ENCODE data around the gene TBL3.

The TBL3 gene

DNA sequence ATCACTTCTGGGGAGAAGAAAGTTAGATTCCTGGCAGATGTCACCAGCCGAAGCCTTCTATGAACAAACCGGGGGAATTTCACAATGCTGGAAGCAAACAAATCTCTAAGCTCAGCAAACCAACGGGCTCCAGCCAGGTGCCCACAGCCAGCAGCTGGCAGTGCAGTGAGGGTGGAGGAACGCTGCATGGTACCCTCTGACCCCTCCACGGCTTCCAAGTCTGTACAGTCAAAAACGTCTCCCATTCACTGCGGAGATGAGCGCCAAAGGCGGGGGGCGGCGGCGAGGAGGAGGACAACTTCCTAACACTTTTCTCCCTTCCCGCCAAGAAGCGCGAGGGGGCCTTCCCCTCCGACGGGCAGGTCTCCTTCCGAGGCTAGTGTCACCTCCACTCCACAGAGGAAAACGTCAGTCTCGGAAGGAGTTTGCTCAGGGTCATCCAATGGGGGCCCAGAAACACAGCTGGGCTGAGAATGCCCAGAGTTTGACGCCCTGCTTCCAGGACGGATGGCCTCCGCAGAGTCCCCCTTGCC lies 36.8 kb downstream of the TBL3 start (continued):
- TF ChIP-seq, protein P1, sequence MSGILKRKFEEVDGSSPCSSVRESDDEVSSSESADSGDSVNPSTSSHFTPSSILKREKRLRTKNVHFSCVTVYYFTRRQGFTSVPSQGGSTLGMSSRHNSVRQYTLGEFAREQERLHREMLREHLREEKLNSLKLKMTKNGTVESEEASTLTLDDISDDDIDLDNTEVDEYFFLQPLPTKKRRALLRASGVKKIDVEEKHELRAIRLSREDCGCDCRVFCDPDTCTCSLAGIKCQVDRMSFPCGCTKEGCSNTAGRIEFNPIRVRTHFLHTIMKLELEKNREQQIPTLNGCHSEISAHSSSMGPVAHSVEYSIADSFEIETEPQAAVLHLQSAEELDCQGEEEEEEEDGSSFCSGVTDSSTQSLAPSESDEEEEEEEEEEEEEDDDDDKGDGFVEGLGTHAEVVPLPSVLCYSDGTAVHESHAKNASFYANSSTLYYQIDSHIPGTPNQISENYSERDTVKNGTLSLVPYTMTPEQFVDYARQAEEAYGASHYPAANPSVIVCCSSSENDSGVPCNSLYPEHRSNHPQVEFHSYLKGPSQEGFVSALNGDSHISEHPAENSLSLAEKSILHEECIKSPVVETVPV (CRISPR knock-in tag; IDR thresholded peaks at IDR 0.05) = no peak

DNA sequence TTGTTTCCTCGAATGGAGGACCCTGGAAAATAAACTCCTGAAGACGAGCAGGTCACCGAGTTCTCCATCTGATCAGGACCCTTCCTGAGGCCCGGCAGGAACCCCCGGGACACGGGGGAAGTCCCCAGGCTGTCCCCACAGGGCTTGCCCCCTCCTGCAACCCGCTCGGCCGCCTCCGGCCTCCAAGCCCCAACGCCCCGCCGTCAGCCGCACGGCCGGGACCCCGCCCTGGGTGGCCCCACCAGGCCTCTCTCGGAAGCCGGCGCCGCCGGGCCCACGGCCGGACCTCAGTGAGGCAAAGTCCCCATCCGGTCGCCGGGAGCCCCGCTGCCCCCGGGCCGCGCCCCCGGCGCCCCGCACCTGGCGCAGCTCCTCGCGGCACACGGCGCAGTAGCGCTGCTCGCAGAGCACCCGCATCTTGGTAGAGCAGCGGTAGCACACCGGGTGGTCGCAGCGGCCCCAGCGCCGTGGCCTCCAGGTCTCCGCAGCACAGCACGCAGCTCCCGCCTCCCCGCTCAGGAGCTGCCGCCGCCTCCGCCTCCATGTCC lies 37.4 kb downstream of the TBL3 start:
- no peak for TF ChIP-seq ZNF70 (CRISPR knock-in tag; IDR thresholded peaks at IDR 0.05)
- TF ChIP-seq SNAI2 (CRISPR knock-in tag; IDR thresholded peaks at IDR 0.05) = no peak
- no peak for TF ChIP-seq OSR1 (CRISPR knock-in tag; IDR thresholded peaks at IDR 0.05)
- TF ChIP-seq ZFP3 (CRISPR knock-in tag; IDR thresholded peaks at IDR 0.05) = no peak
- no peak for TF ChIP-seq ZFP30 (CRISPR knock-in tag; IDR thresholded peaks at IDR 0.05)
- no peak for TF ChIP-seq CSDC2 (CRISPR knock-in tag; IDR thresholded peaks at IDR 0.05)
- TF ChIP-seq, protein P1 (CRISPR knock-in tag; IDR thresholded peaks at IDR 0.05) = no peak
- TF ChIP-seq, protein P2, sequence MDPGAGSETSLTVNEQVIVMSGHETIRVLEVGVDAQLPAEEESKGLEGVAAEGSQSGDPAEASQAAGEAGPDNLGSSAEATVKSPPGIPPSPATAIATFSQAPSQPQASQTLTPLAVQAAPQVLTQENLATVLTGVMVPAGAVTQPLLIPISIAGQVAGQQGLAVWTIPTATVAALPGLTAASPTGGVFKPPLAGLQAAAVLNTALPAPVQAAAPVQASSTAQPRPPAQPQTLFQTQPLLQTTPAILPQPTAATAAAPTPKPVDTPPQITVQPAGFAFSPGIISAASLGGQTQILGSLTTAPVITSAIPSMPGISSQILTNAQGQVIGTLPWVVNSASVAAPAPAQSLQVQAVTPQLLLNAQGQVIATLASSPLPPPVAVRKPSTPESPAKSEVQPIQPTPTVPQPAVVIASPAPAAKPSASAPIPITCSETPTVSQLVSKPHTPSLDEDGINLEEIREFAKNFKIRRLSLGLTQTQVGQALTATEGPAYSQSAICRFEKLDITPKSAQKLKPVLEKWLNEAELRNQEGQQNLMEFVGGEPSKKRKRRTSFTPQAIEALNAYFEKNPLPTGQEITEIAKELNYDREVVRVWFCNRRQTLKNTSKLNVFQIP (CRISPR knock-in tag; IDR thresholded peaks at IDR 0.05; ENCODE audit: borderline replicate concordance, low read depth) = no peak
- no peak for TF ChIP-seq GLIS3 (CRISPR knock-in tag; IDR thresholded peaks at IDR 0.05)
- no peak for TF ChIP-seq ARNTL (CRISPR knock-in tag; IDR thresholded peaks at IDR 0.05; ENCODE audit: borderline replicate concordance, low read depth)
- no peak for TF ChIP-seq PPARA (CRISPR knock-in tag; IDR thresholded peaks at IDR 0.05; ENCODE audit: borderline replicate concordance)
- TF ChIP-seq TCF4 (CRISPR knock-in tag; IDR thresholded peaks at IDR 0.05; ENCODE audit: borderline replicate concordance) = no peak
- TF ChIP-seq ESRRG (CRISPR knock-in tag; IDR thresholded peaks at IDR 0.05) = no peak
- TF ChIP-seq, protein P3, sequence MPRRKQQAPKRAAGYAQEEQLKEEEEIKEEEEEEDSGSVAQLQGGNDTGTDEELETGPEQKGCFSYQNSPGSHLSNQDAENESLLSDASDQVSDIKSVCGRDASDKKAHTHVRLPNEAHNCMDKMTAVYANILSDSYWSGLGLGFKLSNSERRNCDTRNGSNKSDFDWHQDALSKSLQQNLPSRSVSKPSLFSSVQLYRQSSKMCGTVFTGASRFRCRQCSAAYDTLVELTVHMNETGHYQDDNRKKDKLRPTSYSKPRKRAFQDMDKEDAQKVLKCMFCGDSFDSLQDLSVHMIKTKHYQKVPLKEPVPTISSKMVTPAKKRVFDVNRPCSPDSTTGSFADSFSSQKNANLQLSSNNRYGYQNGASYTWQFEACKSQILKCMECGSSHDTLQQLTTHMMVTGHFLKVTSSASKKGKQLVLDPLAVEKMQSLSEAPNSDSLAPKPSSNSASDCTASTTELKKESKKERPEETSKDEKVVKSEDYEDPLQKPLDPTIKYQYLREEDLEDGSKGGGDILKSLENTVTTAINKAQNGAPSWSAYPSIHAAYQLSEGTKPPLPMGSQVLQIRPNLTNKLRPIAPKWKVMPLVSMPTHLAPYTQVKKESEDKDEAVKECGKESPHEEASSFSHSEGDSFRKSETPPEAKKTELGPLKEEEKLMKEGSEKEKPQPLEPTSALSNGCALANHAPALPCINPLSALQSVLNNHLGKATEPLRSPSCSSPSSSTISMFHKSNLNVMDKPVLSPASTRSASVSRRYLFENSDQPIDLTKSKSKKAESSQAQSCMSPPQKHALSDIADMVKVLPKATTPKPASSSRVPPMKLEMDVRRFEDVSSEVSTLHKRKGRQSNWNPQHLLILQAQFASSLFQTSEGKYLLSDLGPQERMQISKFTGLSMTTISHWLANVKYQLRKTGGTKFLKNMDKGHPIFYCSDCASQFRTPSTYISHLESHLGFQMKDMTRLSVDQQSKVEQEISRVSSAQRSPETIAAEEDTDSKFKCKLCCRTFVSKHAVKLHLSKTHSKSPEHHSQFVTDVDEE (CRISPR knock-in tag; IDR thresholded peaks at IDR 0.05) = no peak
- no peak for TF ChIP-seq BACH2 (CRISPR knock-in tag; IDR thresholded peaks at IDR 0.05; ENCODE audit: borderline replicate concordance)
- no peak for TF ChIP-seq ZNF8 (CRISPR knock-in tag; IDR thresholded peaks at IDR 0.05)
- TF ChIP-seq TOX (CRISPR knock-in tag; IDR thresholded peaks at IDR 0.05; ENCODE audit: borderline replicate concordance) = no peak
- peak; percentile 2; the same call in 2 of the 3 replicates for ATAC-seq

DNA sequence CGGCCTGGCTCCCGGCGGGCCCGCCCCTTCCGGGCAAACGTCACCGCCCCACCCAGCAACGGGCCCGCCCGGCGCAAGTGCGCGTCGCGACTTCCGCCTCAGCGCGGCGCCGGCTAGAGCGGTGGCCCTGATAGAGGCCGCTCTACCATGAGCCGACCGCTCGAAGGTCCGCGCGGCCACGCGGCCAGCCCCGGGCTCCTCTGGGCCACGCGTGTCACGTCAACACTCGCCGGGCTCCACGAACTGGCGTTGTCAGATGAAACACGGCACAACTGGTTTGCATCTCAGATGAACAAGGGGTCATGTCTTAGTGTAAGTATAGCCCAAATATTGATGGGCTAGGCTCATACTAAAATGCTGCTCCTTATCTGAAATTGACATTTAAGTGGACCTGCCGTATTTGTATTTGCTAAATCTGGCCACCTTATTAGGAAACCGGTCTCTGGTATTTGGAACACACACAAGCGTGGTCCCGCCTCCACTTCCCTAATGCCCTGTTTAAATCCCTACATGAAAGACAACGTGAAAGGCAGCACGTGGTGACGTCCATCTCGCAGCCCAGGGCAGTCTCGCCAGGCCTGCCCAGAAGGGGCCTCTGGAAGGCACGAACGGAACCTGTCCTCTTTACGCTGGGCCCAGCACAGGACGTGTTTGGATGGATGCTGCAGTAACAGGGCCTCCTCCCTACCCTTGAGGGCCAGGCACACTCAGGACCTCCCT lies 38.1 kb downstream of the TBL3 start, which contains the start of gene ZNF598:
TSS of gene ZNF598 (minus strand) at position 31 of the 720 bp plus-strand sequence.
- ATAC-seq = peak; percentile 93
- TF ChIP-seq ZFP30 (CRISPR knock-in tag; IDR thresholded peaks at IDR 0.05) (no peak), ISL1 (CRISPR knock-in tag; IDR thresholded peaks at IDR 0.05) (no peak), OSR1 (CRISPR knock-in tag; IDR thresholded peaks at IDR 0.05) (no peak), ESRRG (CRISPR knock-in tag; IDR thresholded peaks at IDR 0.05) (no peak), ZNF8 (CRISPR knock-in tag; IDR thresholded peaks at IDR 0.05) (no peak), ZFP3 (CRISPR knock-in tag; IDR thresholded peaks at IDR 0.05) (peak; percentile 33; the same call in 1 of the 2 replicates), RARB (CRISPR knock-in tag; IDR thresholded peaks at IDR 0.05) (no peak), SNAI2 (CRISPR knock-in tag; IDR thresholded peaks at IDR 0.05) (peak; percentile 57; the same call in 1 of the 2 replicates), BACH2 (CRISPR knock-in tag; IDR thresholded peaks at IDR 0.05; ENCODE audit: borderline replicate concordance) (no peak), GLIS3 (CRISPR knock-in tag; IDR thresholded peaks at IDR 0.05) (no peak), PPARA (CRISPR knock-in tag; IDR thresholded peaks at IDR 0.05; ENCODE audit: borderline replicate concordance) (no peak), CSDC2 (CRISPR knock-in tag; IDR thresholded peaks at IDR 0.05) (peak; percentile 75; the same call in 1 of the 2 replicates), ZC3H10 (CRISPR knock-in tag; IDR thresholded peaks at IDR 0.05) (no peak), ZNF70 (CRISPR knock-in tag; IDR thresholded peaks at IDR 0.05) (no peak), TCF4 (CRISPR knock-in tag; IDR thresholded peaks at IDR 0.05; ENCODE audit: borderline replicate concordance) (no peak), TOX (CRISPR knock-in tag; IDR thresholded peaks at IDR 0.05; ENCODE audit: borderline replicate concordance) (no peak)
- TF ChIP-seq, protein P3 (CRISPR knock-in tag; IDR thresholded peaks at IDR 0.05) = peak; percentile 71
- TF ChIP-seq, protein P4, sequence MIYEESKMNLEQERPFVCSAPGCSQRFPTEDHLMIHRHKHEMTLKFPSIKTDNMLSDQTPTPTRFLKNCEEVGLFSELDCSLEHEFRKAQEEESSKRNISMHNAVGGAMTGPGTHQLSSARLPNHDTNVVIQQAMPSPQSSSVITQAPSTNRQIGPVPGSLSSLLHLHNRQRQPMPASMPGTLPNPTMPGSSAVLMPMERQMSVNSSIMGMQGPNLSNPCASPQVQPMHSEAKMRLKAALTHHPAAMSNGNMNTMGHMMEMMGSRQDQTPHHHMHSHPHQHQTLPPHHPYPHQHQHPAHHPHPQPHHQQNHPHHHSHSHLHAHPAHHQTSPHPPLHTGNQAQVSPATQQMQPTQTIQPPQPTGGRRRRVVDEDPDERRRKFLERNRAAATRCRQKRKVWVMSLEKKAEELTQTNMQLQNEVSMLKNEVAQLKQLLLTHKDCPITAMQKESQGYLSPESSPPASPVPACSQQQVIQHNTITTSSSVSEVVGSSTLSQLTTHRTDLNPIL (CRISPR knock-in tag; IDR thresholded peaks at IDR 0.05; ENCODE audit: low read depth) = no peak
- TF ChIP-seq, protein P2 (CRISPR knock-in tag; IDR thresholded peaks at IDR 0.05; ENCODE audit: borderline replicate concordance, low read depth) = no peak

All from SK-N-SH treated with all-trans-retinoic acid at 6 μM for 48 hours (cell line).